C4-2B (cell line): Measurements from ENCODE around the gene DLGAP4.

ENCODE experiments used
- ZFX ChIP-seq: fragments of 450-650 bp; IDR thresholded peaks from 2 replicates; pipeline ENCODE4 v1.6.1; 2017
- TF ChIP-seq, protein P1 (sequence below): fragments of 450-650 bp; conservative IDR thresholded peaks from 2 replicates; pipeline ENCODE4 v1.5.1; 2017; ENCODE audit warnings: mild to moderate bottlenecking

DNA sequence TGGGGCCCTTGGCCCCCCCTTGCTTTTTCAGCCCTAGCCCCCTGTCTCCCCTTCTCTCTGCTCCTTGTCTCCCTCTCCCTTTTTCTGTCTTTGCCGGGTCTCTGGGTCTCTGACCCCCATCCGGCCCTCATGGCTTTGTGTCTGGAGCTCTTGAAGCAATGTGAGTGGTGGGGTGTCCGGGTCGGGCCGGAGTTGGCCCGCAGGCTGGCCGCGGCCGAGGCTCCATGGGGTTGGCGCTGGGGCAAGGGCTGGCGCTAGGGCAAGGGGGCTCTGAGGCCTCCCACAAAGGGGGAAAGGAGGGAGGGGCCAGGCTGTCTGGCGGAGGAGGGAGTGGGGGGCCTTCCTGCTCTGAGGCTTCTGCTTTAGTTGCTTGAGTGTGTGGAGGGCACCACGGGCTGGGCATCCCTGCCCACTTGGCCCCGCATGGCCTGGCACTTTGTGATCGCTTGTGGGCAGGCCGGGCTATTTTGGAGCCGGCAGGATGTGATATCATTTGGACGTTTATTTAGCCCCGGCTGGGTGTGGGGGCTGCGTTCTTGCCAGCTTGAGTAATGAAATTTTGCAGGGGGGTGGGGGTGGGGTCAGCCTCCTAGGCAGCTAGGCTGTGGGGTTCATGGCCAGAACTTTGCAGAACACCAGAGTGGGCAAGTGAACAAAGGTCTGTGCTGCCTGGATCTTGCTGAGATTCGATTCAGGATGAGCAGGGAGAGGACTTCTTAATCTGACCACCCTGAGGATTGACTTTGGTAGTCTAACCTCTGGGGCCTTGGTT lies 156.5 kb downstream of the DLGAP4 start:
- TF ChIP-seq, protein P1, sequence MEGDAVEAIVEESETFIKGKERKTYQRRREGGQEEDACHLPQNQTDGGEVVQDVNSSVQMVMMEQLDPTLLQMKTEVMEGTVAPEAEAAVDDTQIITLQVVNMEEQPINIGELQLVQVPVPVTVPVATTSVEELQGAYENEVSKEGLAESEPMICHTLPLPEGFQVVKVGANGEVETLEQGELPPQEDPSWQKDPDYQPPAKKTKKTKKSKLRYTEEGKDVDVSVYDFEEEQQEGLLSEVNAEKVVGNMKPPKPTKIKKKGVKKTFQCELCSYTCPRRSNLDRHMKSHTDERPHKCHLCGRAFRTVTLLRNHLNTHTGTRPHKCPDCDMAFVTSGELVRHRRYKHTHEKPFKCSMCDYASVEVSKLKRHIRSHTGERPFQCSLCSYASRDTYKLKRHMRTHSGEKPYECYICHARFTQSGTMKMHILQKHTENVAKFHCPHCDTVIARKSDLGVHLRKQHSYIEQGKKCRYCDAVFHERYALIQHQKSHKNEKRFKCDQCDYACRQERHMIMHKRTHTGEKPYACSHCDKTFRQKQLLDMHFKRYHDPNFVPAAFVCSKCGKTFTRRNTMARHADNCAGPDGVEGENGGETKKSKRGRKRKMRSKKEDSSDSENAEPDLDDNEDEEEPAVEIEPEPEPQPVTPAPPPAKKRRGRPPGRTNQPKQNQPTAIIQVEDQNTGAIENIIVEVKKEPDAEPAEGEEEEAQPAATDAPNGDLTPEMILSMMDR: no peak
- no peak for TF ChIP-seq ZFX
